Astrocyte of the spinal cord (primary cell): ENCODE measurements around the gene FAP.

Experiments
- DNase-seq: peaks from one replicate; pipeline ENCODE4 v3.0.0; 2011; ENCODE audit warnings: low read depth, low spot score
- H3K4me3 ChIP-seq: 2 replicates; pipeline ENCODE4 v1.5.1; 2011; ENCODE audit warnings: low read depth, mild to moderate bottlenecking, low read length, moderate library complexity
- CTCF ChIP-seq: IDR thresholded peaks from 2 replicates; pipeline ENCODE4 v1.5.1; 2012; ENCODE audit warnings: low read depth, mild to moderate bottlenecking, low read length, inconsistent platforms
- in situ Hi-C: cut with HindIII; loops from 2 replicates; pipeline ENCODE4 v1.10.0; 2017; ENCODE audit warnings: low sequenced_read_pairs

Gene FAP

GRCh38 chr2:162153608-162154224, 89.5 kb downstream of the FAP start:
- in situ Hi-C loops: no loop called here
- H3K4me3 ChIP-seq: no peak overlapping the region
- peak; percentile 49 for DNase-seq
- TF ChIP-seq CTCF: peak; percentile 66

GRCh38 chr2:162152147-162152546, 91.1 kb downstream of the FAP start, which contains the start of gene GCG:
TSS of gene GCG (minus strand) at chr2:162152247. CDS start at chr2:162149178, 3,069 bp downstream.
- H3K4me3 ChIP-seq: no peak within 1 kb of the TSS
- DNase-seq: no peak
- in situ Hi-C loops: no loop called here
- no peak for TF ChIP-seq CTCF

GRCh38 chr2:162149940-162150339, 93.3 kb downstream of the FAP start:
- no peak for TF ChIP-seq CTCF
- in situ Hi-C loops: no loop called here
- H3K4me3 ChIP-seq: no peak overlapping the region
- no peak for DNase-seq

GRCh38 chr2:162149466-162149865, 93.8 kb downstream of the FAP start:
- no peak for TF ChIP-seq CTCF
- in situ Hi-C loops: no loop called here

GRCh38 chr2:162148956-162149355, 94.3 kb downstream of the FAP start:
- no peak overlapping the region for H3K4me3 ChIP-seq
- no peak for TF ChIP-seq CTCF
- DNase-seq: no peak
- in situ Hi-C loops: no loop called here

More at GRCh38 chr2:162149466-162149865, 93.8 kb downstream of the FAP start:
- no peak for DNase-seq
- no peak overlapping the region for H3K4me3 ChIP-seq

- no peak overlapping the region for H3K4me3 ChIP-seq
- in situ Hi-C loops: no loop called here
- no peak for DNase-seq
- no peak for TF ChIP-seq CTCF
Measured at GRCh38 chr2:162143969-162144368, 99.3 kb downstream of the FAP start.
